H1 (cell line): ENCODE results near the gene PPA2.

Experiments used
- ATF3 ChIP-seq: IDR thresholded peaks from 2 replicates; pipeline ENCODE4 v1.6.1; 2011; ENCODE audit warnings: low read depth, mild to moderate bottlenecking, low read length; ENCODE audit not compliant: insufficient read depth
- CHD2 ChIP-seq: IDR thresholded peaks from 2 replicates; pipeline ENCODE4 v1.6.1; 2012; ENCODE audit warnings: low read length, improper control_type of control experiment
- CTCF ChIP-seq, 3 experiments: IDR thresholded peaks; 1 replicate in 2 of 3; 2 replicates in 1 of 3; pipeline versions ENCODE4 v1.5.1 to v1.6.1; 2011; ENCODE audit warnings: low read length in 3 of 3, mild to moderate bottlenecking in 3 of 3, inconsistent platforms in 2 of 3, low read depth in 1 of 3, moderate library complexity in 1 of 3; ENCODE audit not compliant: insufficient read depth in 1 of 3; ENCODE audit errors: control extremely low read depth in 1 of 3
- MAX ChIP-seq: IDR thresholded peaks from 2 replicates; pipeline ENCODE4 v1.6.1; 2012; ENCODE audit warnings: inconsistent platforms
- POLR2AphosphoS5 ChIP-seq: IDR thresholded peaks from 2 replicates; pipeline ENCODE4 v1.6.1; 2011; ENCODE audit warnings: low read depth, low read length
- RAD21 ChIP-seq, 2 experiments: IDR thresholded peaks in 1 of 2; conservative IDR thresholded peaks in 1 of 2; 2 replicates each; pipeline ENCODE4 v1.6.1; 2011; ENCODE audit warnings: low read depth in 2 of 2, low read length in 2 of 2, improper control_type of control experiment in 1 of 2, inconsistent platforms in 1 of 2, mild to moderate bottlenecking in 1 of 2, moderate library complexity in 1 of 2
- TAF7 ChIP-seq: optimal IDR thresholded peaks from 2 replicates; pipeline ENCODE3; 2011; ENCODE audit warnings: low read depth, mild to moderate bottlenecking, inconsistent platforms, low read length, moderate library complexity, borderline replicate concordance

- TF ChIP-seq MAX (no peak), RAD21 (IDR thresholded peaks at IDR 0.05 in 1 of 2, conservative IDR thresholded peaks at IDR 0.05 in 1 of 2; ENCODE audit: low read depth in 2 of 2, low read length in 2 of 2) (no peak), CTCF (IDR thresholded peaks at IDR 0.05; ENCODE audit: control extremely low read depth in 1 of 3, insufficient read depth in 1 of 3, low read depth in 1 of 3, low read length in 3 of 3) (no peak), TAF7 (no peak), POLR2AphosphoS5 (no peak), ATF3 (no peak), CHD2 (no peak)
Observed at GRCh38 chr4:105361053-105361452, 112.8 kb downstream of the PPA2 start.
